Measurements from ENCODE around the gene TXNRD1.
"Not testable (repeated sequence)": the region's sequence is repeated elsewhere in the genome, so short reads cannot be mapped to it uniquely, and the experiment has no call there.

The TXNRD1 gene

GRCh38 chr12:104212516-104212915 is 3.1 kb upstream of the TXNRD1 start:
- no peak for TF ChIP-seq CTCF (IDR thresholded peaks at IDR 0.05; ENCODE audit: low read depth, low read length)
- no peak overlapping the region for H3K4me3 ChIP-seq (replicated peaks in 1 of 2; ENCODE audit: low read depth in 2 of 2, low read length in 2 of 2)
- DNase-seq (ENCODE audit: low read depth in 2 of 2): no peak

GRCh38 chr12:104213952-104214351 is 1.6 kb upstream of the TXNRD1 start:
- TF ChIP-seq CTCF (IDR thresholded peaks at IDR 0.05; ENCODE audit: low read depth, low read length): no peak
- DNase-seq (ENCODE audit: low read depth in 2 of 2): peak; percentile 79 to 82
- no peak overlapping the region for H3K4me3 ChIP-seq (replicated peaks in 1 of 2; ENCODE audit: low read depth in 2 of 2, low read length in 2 of 2)

GRCh38 chr12:104216521-104216924 is 944 bp downstream of the TXNRD1 start:
- H3K4me3 ChIP-seq (replicated peaks in 1 of 2; ENCODE audit: low read depth in 2 of 2, low read length in 2 of 2): peak overlapping the region in 1 of 2 donors; percentile 56
- TF ChIP-seq CTCF (IDR thresholded peaks at IDR 0.05; ENCODE audit: low read depth, low read length): no peak
- no peak for DNase-seq (ENCODE audit: low read depth in 2 of 2)

- not testable (repeated sequence) for DNase-seq (ENCODE audit: low read depth in 2 of 2)
Measured at GRCh38 chr12:104218506-104218905, 2.9 kb downstream of the TXNRD1 start.

GRCh38 chr12:104218935-104219334 is 3.4 kb downstream of the TXNRD1 start:
- H3K4me3 ChIP-seq (replicated peaks in 1 of 2; ENCODE audit: low read depth in 2 of 2, low read length in 2 of 2): no peak overlapping the region
- no peak for TF ChIP-seq CTCF (IDR thresholded peaks at IDR 0.05; ENCODE audit: low read depth, low read length)
- DNase-seq (ENCODE audit: low read depth in 2 of 2): peak; percentile 56 to 71

More at GRCh38 chr12:104218506-104218905, 2.9 kb downstream of the TXNRD1 start:
- not testable (repeated sequence) for H3K4me3 ChIP-seq (replicated peaks in 1 of 2; ENCODE audit: low read depth in 2 of 2, low read length in 2 of 2)

GRCh38 chr12:104219361-104219892 is 3.8 kb downstream of the TXNRD1 start:
- H3K4me3 ChIP-seq (replicated peaks in 1 of 2; ENCODE audit: low read depth in 2 of 2, low read length in 2 of 2): no peak overlapping the region
- peak; percentile 98 to 99 for DNase-seq (ENCODE audit: low read depth in 2 of 2)
- no peak for TF ChIP-seq CTCF (IDR thresholded peaks at IDR 0.05; ENCODE audit: low read depth, low read length)

GRCh38 chr12:104219908-104220404 is 4.4 kb downstream of the TXNRD1 start:
- H3K4me3 ChIP-seq (replicated peaks in 1 of 2; ENCODE audit: low read depth in 2 of 2, low read length in 2 of 2): no peak overlapping the region
- DNase-seq (ENCODE audit: low read depth in 2 of 2): peak in 1 of 2 donors; percentile 85
- no peak for TF ChIP-seq CTCF (IDR thresholded peaks at IDR 0.05; ENCODE audit: low read depth, low read length)

Measured in cardiac fibroblast (primary cell).